HG03135 (cell line): ENCODE data around the gene TIMM8B.
"Not testable (repeated sequence)": the region's sequence is repeated elsewhere in the genome, so short reads cannot be mapped to it uniquely, and the experiment has no call there.

Experiments
- ATAC-seq: cut with Tn5 transposase; IDR thresholded peaks from one replicate; pipeline ENCODE4 v1.9.1; 2021; ENCODE audit warnings: mild to moderate bottlenecking, moderate library complexity; ENCODE audit not compliant: unreplicated experiment

TIMM8B gene, protein sequence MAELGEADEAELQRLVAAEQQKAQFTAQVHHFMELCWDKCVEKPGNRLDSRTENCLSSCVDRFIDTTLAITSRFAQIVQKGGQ

DNA sequence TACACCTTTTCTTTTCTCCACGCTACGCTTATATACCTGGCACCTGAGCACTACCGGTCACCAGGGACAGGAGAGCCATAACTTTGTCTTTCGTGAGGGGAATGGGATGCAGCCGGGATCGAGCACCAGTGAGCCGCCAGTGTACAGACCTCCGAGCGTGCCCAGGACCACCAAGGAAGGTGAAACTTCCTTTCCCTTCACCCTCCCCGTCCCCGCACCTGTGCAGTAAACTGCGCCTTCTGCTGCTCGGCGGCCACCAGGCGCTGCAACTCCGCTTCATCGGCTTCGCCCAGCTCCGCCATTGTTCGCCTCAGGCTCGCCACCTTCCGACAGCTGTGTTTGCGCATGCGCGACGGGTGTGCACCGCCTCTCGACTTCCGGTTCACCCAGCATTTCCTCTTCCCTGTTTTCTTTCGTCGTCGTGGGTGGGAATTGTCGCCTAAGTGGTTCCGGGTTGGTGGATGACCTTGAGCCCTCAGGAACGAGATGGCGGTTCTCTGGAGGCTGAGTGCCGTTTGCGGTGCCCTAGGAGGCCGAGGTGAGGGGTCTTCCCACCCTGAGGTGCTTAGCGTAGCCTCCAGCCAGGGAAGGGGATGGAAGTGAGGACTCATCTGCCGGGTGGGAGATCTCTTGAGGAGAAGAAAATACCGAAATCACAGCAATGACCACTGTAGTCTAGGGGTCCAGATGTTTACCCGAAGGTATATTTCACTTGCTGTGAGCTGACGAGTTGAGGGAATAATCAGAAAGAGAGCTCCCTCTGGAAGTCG is at the start of gene TIMM8B, which contains the start of gene SDHD:
Gene TIMM8B (minus strand): TSS at position 335 of the 770 bp plus-strand sequence. CDS start 33 bp downstream, at position 302.
Gene SDHD (plus strand): TSS at position 452 of the 770 bp plus-strand sequence. CDS start 35 bp downstream, at position 487.
- peak; percentile 87 for ATAC-seq

- ATAC-seq = no peak
Measured at GRCh38 chr11:112134473-112134872, 47.9 kb upstream of the TIMM8B start.

DNA sequence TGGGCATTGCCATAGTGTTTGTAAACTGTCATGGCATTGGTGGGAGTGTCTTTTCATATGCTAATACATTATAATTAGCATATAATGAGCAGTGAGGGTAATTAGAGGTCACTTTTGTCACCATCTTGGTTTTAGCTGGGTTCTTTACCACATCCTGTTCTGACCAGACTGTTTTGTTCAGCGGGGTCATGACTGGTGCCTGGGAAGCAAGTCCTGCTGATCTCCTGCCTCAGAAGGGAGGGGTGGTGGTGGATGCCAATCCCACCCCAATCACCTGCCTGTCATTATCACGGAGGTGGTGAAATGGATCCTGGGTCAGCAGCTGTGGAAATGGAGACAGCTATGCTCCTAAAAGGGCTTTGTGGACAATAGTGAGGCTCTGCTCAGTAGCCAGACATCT is 46.2 kb upstream of the TIMM8B start:
- ATAC-seq = no peak

- no peak for ATAC-seq
Measured at GRCh38 chr11:112129656-112130055, 43.1 kb upstream of the TIMM8B start.

GRCh38 chr11:112128483-112129121 is 42.0 kb upstream of the TIMM8B start:
- no peak for ATAC-seq

DNA sequence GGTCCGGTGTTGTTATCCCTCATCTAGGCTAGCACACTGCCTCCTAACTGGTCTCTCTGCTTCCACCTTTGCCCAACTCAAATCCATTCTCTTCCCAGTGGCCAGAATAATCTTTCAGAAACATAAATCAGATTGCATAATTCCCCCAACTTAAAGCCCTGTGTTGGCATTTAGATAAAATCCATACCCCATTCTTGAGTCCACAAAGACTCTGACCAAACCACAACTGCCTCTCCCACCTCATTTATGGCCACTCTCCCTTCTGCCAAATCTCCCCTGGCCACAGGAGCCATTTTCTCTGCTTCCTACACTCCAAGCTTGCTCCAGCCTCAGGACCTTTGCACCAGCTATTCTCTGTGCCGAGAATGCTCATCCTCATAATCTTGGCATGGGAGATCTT is 40.5 kb upstream of the TIMM8B start:
- ATAC-seq = no peak

GRCh38 chr11:112123129-112123528 is 36.6 kb upstream of the TIMM8B start:
- no peak for ATAC-seq

DNA sequence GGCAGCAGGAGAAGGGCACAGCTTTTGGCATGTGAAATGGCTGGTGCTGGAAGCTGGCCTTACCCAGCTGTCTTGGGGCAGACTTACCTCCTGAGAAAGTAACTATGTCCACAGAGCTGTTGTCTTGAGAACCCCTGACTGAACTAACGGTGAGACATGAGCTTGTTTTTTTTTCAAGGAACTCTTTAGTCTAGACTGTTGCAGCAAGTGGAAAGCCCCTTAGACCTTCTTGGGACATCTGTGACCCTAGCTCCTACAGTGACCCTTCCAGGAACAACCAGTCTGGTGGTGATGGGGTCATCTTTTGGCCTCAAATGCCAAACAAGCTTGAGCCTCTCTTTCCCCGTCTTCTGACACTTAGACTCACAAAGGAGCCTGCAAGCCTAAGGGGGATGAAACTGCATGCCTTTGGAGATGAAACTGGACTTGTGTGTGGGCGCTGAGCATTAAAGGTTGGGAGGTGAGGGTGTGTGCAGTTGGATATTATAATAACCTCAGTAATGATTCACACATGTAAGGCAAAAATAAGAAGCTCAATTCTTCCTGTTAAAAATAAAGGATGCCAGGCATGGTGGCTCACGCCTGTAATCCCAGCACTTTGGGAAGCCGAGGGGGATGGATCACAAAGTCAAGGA is 35.5 kb upstream of the TIMM8B start:
- ATAC-seq = no peak

- ATAC-seq = no peak
Measured at GRCh38 chr11:112118176-112118575, 31.6 kb upstream of the TIMM8B start.

- no peak for ATAC-seq
Measured at GRCh38 chr11:112115386-112115785, 28.8 kb upstream of the TIMM8B start.

- ATAC-seq = no peak
Measured at GRCh38 chr11:112114460-112114859, 27.9 kb upstream of the TIMM8B start.

DNA sequence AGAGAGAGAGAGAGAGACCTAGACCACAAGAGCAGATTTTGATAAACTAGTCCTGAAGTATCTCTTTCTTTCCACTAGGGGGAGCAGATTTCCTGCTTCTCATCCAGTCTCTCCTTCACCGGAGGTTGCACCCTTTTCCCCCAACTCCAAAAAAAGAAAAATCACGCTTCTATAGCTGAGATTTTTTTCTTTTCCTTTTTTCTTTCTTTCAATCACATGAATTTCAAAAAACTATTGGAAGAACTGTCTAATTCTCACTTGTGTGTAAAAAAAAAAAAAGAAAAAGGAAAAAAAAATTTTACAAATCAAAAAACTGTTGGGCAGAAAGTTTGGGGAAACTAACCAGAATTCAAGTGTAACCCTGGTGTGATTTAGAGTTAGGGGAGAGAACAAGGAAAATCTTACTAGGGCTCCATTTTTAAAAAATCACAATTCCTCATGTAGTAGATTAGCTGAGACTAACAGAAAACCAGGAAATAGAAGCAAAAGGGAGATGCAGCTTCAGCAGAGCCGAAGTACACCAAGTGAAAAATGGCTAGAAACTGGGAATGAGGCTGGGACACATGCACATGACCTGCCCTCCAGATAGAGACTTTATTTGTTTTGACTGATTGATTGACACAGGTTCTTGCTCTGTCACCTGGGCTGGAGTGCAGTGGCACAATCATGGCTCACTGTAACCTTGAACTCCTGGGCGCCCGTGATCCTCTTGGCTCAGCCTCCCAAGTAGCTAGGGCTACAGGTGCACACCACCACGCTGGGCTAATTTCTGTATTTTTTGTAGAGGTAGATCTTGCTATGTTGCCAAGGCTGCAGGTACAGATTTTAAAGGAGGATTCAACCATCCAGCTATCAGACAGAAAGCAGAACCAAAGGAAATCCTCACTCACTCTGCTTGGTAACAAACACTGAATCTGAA is 27.2 kb upstream of the TIMM8B start:
- no peak for ATAC-seq

- no peak for ATAC-seq
Measured at GRCh38 chr11:112106070-112106469, 19.5 kb upstream of the TIMM8B start.

- ATAC-seq = no peak
Measured at GRCh38 chr11:112103446-112103845, 16.9 kb upstream of the TIMM8B start.

- no peak for ATAC-seq
Measured at GRCh38 chr11:112100462-112100861, 13.9 kb upstream of the TIMM8B start.

- no peak for ATAC-seq
Measured at GRCh38 chr11:112097734-112098528, 11.4 kb upstream of the TIMM8B start.

GRCh38 chr11:112096194-112096593 is 9.6 kb upstream of the TIMM8B start:
- ATAC-seq = no peak

GRCh38 chr11:112095302-112095701 is 8.7 kb upstream of the TIMM8B start:
- ATAC-seq = not testable (repeated sequence)

DNA sequence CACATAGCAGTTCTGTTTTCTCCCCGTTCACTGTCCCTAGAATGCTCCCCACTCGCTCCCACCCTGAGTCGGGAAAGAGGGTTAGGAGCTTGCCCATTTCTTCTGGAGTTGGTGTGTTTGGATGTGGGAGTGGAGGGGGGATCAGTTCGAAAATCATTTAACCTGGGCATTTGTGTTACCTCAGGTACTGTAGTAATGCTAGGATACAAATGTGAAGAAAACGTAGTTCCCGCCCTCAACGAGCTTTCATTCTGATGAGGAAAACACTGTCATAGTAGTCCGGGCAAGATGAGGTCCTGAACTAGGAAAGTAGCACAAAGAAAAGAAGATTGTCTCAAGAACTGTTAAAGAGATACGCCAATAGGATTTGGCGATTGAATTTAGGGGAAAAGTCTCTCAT is 656 bp upstream of the TIMM8B start:
- ATAC-seq = no peak
